HepG2 (cell line): ENCODE measurements around the gene UNC5CL. TPM values are rescaled to one million over a fixed set of nuclear protein-coding genes. Genes with fewer than 3 reads are reported as not detected.

ENCODE experiments used
- ARNT2 ChIP-seq: sonication (generic); formaldehyde crosslinking; IDR thresholded peaks from 2 replicates; pipeline ENCODE4 v1.8.0; 2022; ENCODE audit warnings: mild to moderate bottlenecking, low read depth, missing genetic modification reagents, moderate library complexity
- FOXK1 ChIP-seq: sonication (generic); formaldehyde crosslinking; IDR thresholded peaks from 2 replicates; pipeline ENCODE4 v1.4.0; 2020; ENCODE audit warnings: low read depth, missing genetic modification reagents, borderline replicate concordance
- GTF3A ChIP-seq: sonication (generic); formaldehyde crosslinking; conservative IDR thresholded peaks from 2 replicates; pipeline ENCODE4 v1.4.0; 2020; ENCODE audit warnings: mild to moderate bottlenecking, missing genetic modification reagents
- HIVEP1 ChIP-seq: sonication (generic); formaldehyde crosslinking; IDR thresholded peaks from 2 replicates; pipeline ENCODE4 v1.4.0; 2020; ENCODE audit warnings: mild to moderate bottlenecking, missing genetic modification reagents
- HMGA1 ChIP-seq: sonication (generic); formaldehyde crosslinking; conservative IDR thresholded peaks from 2 replicates; pipeline ENCODE4 v1.4.0; 2020; ENCODE audit warnings: missing genetic modification reagents
- MAFF ChIP-seq: IDR thresholded peaks from 2 replicates; pipeline ENCODE4 v1.6.1; 2011; ENCODE audit warnings: low read depth, low read length, improper control_type of control experiment
- MAFK ChIP-seq, 2 experiments: IDR thresholded peaks in 1 of 2; conservative IDR thresholded peaks in 1 of 2; 2 replicates each; pipeline ENCODE4 v1.6.1; 2011; ENCODE audit warnings: improper control_type of control experiment in 2 of 2, low read length in 2 of 2
- MYNN ChIP-seq: sonication (generic); formaldehyde crosslinking; IDR thresholded peaks from 2 replicates; pipeline ENCODE4 v1.4.0; 2020; ENCODE audit warnings: mild to moderate bottlenecking, low read depth, missing genetic modification reagents
- NKX3-1 ChIP-seq: sonication (generic); formaldehyde crosslinking; IDR thresholded peaks from 2 replicates; pipeline ENCODE4 v1.5.0; 2020; ENCODE audit warnings: missing genetic modification reagents
- NR3C1 ChIP-seq: sonication (generic); formaldehyde crosslinking; IDR thresholded peaks from 2 replicates; pipeline ENCODE4 v1.4.0; 2020; ENCODE audit warnings: missing genetic modification reagents
- NRL ChIP-seq: sonication (generic); formaldehyde crosslinking; IDR thresholded peaks from 2 replicates; pipeline ENCODE4 v1.5.0; 2020; ENCODE audit warnings: missing genetic modification reagents, mild to moderate bottlenecking, moderate library complexity, borderline replicate concordance
- POLR2G ChIP-seq: fragments of 200-400 bp; formaldehyde crosslinking; IDR thresholded peaks from 2 replicates; pipeline ENCODE4 v1.6.1; 2018; ENCODE audit warnings: mild to moderate bottlenecking, low read depth, low read length, moderate library complexity
- PPARG ChIP-seq: conservative IDR thresholded peaks from 2 replicates; pipeline ENCODE4 v1.6.1; 2016; ENCODE audit warnings: missing biosample characterization, missing genetic modification reagents
- RARA ChIP-seq: IDR thresholded peaks from 2 replicates; pipeline ENCODE4 v1.6.1; 2016; ENCODE audit warnings: missing genetic modification reagents, missing compliant biosample characterization
- SNAPC2 ChIP-seq: sonication (generic); formaldehyde crosslinking; IDR thresholded peaks from 2 replicates; pipeline ENCODE4 v1.8.1; 2022; ENCODE audit warnings: mild to moderate bottlenecking, missing genetic modification reagents
- TEAD2 ChIP-seq: sonication (generic); formaldehyde crosslinking; IDR thresholded peaks from 2 replicates; pipeline ENCODE4 v1.9.0; 2021; ENCODE audit warnings: missing genetic modification reagents
- XRCC5 ChIP-seq: fragments of 200-400 bp; formaldehyde crosslinking; optimal IDR thresholded peaks from 2 replicates; pipeline ENCODE3; 2017; ENCODE audit warnings: mild to moderate bottlenecking, low read length
- ZBTB7B ChIP-seq: sonication (generic); formaldehyde crosslinking; IDR thresholded peaks from 2 replicates; pipeline ENCODE4 v1.4.0; 2020; ENCODE audit warnings: missing genetic modification reagents
- ZFAT ChIP-seq: sonication (generic); formaldehyde crosslinking; conservative IDR thresholded peaks from 2 replicates; pipeline ENCODE4 v1.8.1; 2023; ENCODE audit warnings: missing genetic modification reagents, inconsistent platforms
- ZIK1 ChIP-seq: sonication (generic); formaldehyde crosslinking; IDR thresholded peaks from 2 replicates; pipeline ENCODE4 v1.5.0; 2020; ENCODE audit warnings: mild to moderate bottlenecking, low read depth, missing genetic modification reagents, borderline replicate concordance
- ZNF20 ChIP-seq: sonication (generic); formaldehyde crosslinking; IDR thresholded peaks from 2 replicates; pipeline ENCODE4 v1.4.0; 2020; ENCODE audit warnings: mild to moderate bottlenecking, moderate library complexity, missing genetic modification reagents
- ZNF235 ChIP-seq: sonication (generic); formaldehyde crosslinking; IDR thresholded peaks from 2 replicates; pipeline ENCODE4 v1.8.1; 2023; ENCODE audit warnings: mild to moderate bottlenecking, missing genetic modification reagents, borderline replicate concordance
- ZNF256 ChIP-seq: sonication (generic); formaldehyde crosslinking; conservative IDR thresholded peaks from 2 replicates; pipeline ENCODE4 v1.4.0; 2020; ENCODE audit warnings: missing genetic modification reagents
- ZNF350 ChIP-seq: sonication (generic); formaldehyde crosslinking; IDR thresholded peaks from 2 replicates; pipeline ENCODE4 v1.4.0; 2020; ENCODE audit warnings: mild to moderate bottlenecking, low read depth, missing genetic modification reagents, borderline replicate concordance
- ZNF441 ChIP-seq: sonication (generic); formaldehyde crosslinking; IDR thresholded peaks from 2 replicates; pipeline ENCODE4 v1.7.0; 2021; ENCODE audit warnings: missing genetic modification reagents, borderline replicate concordance
- ZSCAN25 ChIP-seq: sonication (generic); formaldehyde crosslinking; IDR thresholded peaks from 2 replicates; pipeline ENCODE4 v1.8.0; 2022; ENCODE audit warnings: mild to moderate bottlenecking, missing genetic modification reagents
- polyA plus RNA-seq, 8 experiments: library from polyadenylated mRNA; depleted of rRNA in 3 of 8; stranded (reverse) in 7 of 8; unstranded in 1 of 8; fragments of >200 nt; fragmentation: Illumina TruSeq in 4 of 8; extraction: Trizol in 4 of 8; gene quantifications; 2 replicates each; pipeline versions ENCODE4 v1.2.1 to v1.2.3, GENCODE V29; 2011 to 2016; ENCODE audit warnings: low read depth in 4 of 8, missing spikeins in 1 of 8, mixed read lengths in 1 of 8; ENCODE audit not compliant: insufficient read depth in 1 of 8
- total RNA-seq, 5 experiments: library from RNA; depleted of rRNA; stranded (reverse); fragments of >200 nt; fragmentation: Illumina TruSeq; extraction: Trizol; gene quantifications; 2 replicates each; pipeline ENCODE4 v1.2.3, GENCODE V29; 2016; ENCODE audit warnings: low read depth in 1 of 5
- TF ChIP-seq, protein P1 (sequence below): IDR thresholded peaks from 2 replicates; pipeline ENCODE4 v1.6.1; 2016; ENCODE audit warnings: low read depth, borderline replicate concordance
- TF ChIP-seq, protein P2 (sequence below): sonication (generic); formaldehyde crosslinking; IDR thresholded peaks from 2 replicates; pipeline ENCODE4 v1.5.1; 2020; ENCODE audit warnings: mild to moderate bottlenecking, moderate library complexity, missing genetic modification reagents
- TF ChIP-seq, protein P3 (sequence below): fragments of 450-650 bp; IDR thresholded peaks from 2 replicates; pipeline ENCODE4 v1.6.1; 2016
- TF ChIP-seq, protein P4 (sequence below): sonication (generic); formaldehyde crosslinking; IDR thresholded peaks from 2 replicates; pipeline ENCODE4 v1.5.1; 2020; ENCODE audit warnings: missing genetic modification reagents, mild to moderate bottlenecking, borderline replicate concordance

UNC5CL gene
- total and polyA plus RNA-seq, 2 of the 13 experiments (the other 11 are each of a cell fraction or from before 2014, with no cell fraction given), result 2.4 to 2.5 TPM

DNA sequence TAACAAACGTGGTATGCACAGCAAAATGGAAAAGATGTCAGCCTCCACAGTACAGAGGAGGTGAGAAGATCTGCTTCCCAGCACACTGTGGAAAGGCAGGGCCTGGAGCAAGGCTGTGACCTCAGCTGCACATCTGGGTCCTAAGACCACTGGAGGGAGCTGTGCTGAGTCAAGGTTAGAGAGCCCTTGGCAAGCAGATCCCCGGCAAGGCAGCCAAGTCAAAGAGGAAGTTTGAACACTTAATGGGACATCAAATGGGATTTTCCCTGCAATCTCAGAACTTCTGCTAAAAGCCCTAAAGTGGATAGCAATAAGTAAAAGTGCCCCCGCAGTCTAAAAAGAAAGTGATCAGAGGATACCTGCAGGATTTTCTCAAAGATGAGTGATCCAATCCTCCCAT is 39.5 kb downstream of the UNC5CL start (continued):
- TF ChIP-seq ZBTB7B (CRISPR knock-in tag) (peak; percentile 58; the same call in 1 of the 2 replicates), NR3C1 (no peak), MAFF (0 out of 2 replicates have a peak, but pooled peaks have one; percentile 2), ZFAT (CRISPR knock-in tag) (no peak), HIVEP1 (CRISPR knock-in tag) (no peak), ZIK1 (no peak), GTF3A (CRISPR knock-in tag) (no peak), MAFK (conservative IDR thresholded peaks at IDR 0.05 in 1 of 2, IDR thresholded peaks at IDR 0.05 in 1 of 2; ENCODE audit: low read length in 2 of 2) (no peak), MYNN (CRISPR knock-in tag) (no peak), NRL (CRISPR knock-in tag) (no peak), RARA (CRISPR knock-in tag) (peak; percentile 57), ZNF235 (no peak), NKX3-1 (CRISPR knock-in tag) (no peak), HMGA1 (CRISPR knock-in tag) (no peak), XRCC5 (peak; percentile 92), ZSCAN25 (CRISPR knock-in tag) (no peak), ZNF20 (CRISPR knock-in tag) (no peak), ZNF441 (no peak), PPARG (CRISPR knock-in tag) (no peak), ZNF256 (CRISPR knock-in tag) (no peak), FOXK1 (CRISPR knock-in tag) (no peak), ZNF350 (CRISPR knock-in tag) (no peak), ARNT2 (CRISPR knock-in tag) (no peak), SNAPC2 (no peak), TEAD2 (CRISPR knock-in tag) (no peak), POLR2G (no peak)
- TF ChIP-seq, protein P1, sequence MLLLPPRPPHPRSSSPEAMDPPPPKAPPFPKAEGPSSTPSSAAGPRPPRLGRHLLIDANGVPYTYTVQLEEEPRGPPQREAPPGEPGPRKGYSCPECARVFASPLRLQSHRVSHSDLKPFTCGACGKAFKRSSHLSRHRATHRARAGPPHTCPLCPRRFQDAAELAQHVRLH (CRISPR knock-in tag), result peak; percentile 74; the same call in 1 of the 2 replicates
- TF ChIP-seq, protein P2, sequence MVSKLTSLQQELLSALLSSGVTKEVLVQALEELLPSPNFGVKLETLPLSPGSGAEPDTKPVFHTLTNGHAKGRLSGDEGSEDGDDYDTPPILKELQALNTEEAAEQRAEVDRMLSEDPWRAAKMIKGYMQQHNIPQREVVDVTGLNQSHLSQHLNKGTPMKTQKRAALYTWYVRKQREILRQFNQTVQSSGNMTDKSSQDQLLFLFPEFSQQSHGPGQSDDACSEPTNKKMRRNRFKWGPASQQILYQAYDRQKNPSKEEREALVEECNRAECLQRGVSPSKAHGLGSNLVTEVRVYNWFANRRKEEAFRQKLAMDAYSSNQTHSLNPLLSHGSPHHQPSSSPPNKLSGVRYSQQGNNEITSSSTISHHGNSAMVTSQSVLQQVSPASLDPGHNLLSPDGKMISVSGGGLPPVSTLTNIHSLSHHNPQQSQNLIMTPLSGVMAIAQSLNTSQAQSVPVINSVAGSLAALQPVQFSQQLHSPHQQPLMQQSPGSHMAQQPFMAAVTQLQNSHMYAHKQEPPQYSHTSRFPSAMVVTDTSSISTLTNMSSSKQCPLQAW (CRISPR knock-in tag), result peak; percentile 50; the same call in 1 of the 2 replicates
- TF ChIP-seq, protein P3, sequence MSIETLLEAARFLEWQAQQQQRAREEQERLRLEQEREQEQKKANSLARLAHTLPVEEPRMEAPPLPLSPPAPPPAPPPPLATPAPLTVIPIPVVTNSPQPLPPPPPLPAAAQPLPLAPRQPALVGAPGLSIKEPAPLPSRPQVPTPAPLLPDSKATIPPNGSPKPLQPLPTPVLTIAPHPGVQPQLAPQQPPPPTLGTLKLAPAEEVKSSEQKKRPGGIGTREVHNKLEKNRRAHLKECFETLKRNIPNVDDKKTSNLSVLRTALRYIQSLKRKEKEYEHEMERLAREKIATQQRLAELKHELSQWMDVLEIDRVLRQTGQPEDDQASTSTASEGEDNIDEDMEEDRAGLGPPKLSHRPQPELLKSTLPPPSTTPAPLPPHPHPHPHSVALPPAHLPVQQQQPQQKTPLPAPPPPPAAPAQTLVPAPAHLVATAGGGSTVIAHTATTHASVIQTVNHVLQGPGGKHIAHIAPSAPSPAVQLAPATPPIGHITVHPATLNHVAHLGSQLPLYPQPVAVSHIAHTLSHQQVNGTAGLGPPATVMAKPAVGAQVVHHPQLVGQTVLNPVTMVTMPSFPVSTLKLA, result no peak
- TF ChIP-seq, protein P4, sequence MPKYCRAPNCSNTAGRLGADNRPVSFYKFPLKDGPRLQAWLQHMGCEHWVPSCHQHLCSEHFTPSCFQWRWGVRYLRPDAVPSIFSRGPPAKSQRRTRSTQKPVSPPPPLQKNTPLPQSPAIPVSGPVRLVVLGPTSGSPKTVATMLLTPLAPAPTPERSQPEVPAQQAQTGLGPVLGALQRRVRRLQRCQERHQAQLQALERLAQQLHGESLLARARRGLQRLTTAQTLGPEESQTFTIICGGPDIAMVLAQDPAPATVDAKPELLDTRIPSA (CRISPR knock-in tag), result no peak
